Mammary epithelial cell (primary cell): ENCODE data around the gene FAM13A.

Experiments
- EZH2 ChIP-seq: IDR thresholded peaks from 2 replicates; pipeline ENCODE4 v1.6.1; 2012; ENCODE audit warnings: low read length, inconsistent platforms, borderline replicate concordance
- TF ChIP-seq, protein P1 (sequence below), 2 donors: IDR thresholded peaks in 1 of 2; conservative IDR thresholded peaks in 1 of 2; 2 replicates each; pipeline ENCODE4 v1.5.1; 2011 to 2012; ENCODE audit warnings: inconsistent platforms in 2 of 2, low read length in 2 of 2, mild to moderate bottlenecking in 2 of 2, control low read depth in 1 of 2, low read depth in 1 of 2; ENCODE audit not compliant: insufficient read depth in 1 of 2; ENCODE audit errors: extremely low read depth in 1 of 2

GRCh38 chr4:88985088-88985773 is 71.8 kb downstream of the FAM13A start:
- TF ChIP-seq, protein P1, sequence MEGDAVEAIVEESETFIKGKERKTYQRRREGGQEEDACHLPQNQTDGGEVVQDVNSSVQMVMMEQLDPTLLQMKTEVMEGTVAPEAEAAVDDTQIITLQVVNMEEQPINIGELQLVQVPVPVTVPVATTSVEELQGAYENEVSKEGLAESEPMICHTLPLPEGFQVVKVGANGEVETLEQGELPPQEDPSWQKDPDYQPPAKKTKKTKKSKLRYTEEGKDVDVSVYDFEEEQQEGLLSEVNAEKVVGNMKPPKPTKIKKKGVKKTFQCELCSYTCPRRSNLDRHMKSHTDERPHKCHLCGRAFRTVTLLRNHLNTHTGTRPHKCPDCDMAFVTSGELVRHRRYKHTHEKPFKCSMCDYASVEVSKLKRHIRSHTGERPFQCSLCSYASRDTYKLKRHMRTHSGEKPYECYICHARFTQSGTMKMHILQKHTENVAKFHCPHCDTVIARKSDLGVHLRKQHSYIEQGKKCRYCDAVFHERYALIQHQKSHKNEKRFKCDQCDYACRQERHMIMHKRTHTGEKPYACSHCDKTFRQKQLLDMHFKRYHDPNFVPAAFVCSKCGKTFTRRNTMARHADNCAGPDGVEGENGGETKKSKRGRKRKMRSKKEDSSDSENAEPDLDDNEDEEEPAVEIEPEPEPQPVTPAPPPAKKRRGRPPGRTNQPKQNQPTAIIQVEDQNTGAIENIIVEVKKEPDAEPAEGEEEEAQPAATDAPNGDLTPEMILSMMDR (conservative IDR thresholded peaks at IDR 0.05 in 1 of 2, IDR thresholded peaks at IDR 0.05 in 1 of 2; ENCODE audit: extremely low read depth in 1 of 2, insufficient read depth in 1 of 2, low read depth in 1 of 2, low read length in 2 of 2), result no peak
- no peak for TF ChIP-seq EZH2
